Activated CD4-positive, alpha-beta memory T cell treated with anti-CD3 and anti-CD28 coated beads for 36 hours (primary cell): ENCODE results near the gene KCTD10. TPM values are rescaled to one million over a fixed set of nuclear protein-coding genes. Genes with fewer than 3 reads are reported as not detected.

ENCODE experiments used
- CTCF ChIA-PET: fragments of 350-600 bp; sonication (Branson Sonifier 250); formaldehyde crosslinking; loops from one replicate; lab custom pipeline; 2021; ENCODE audit warnings: antibody characterized with exemption, inconsistent platforms; lab: Charles Lee
- POLR2A ChIA-PET: fragments of 350-600 bp; sonication (Branson Sonifier 250); formaldehyde crosslinking; loops from one replicate; lab custom pipeline; 2021; ENCODE audit warnings: antibody characterized with exemption; lab: Charles Lee
- DNase-seq: peaks from one replicate; pipeline ENCODE4 v3.0.0-alpha.2; 2020
- H3K27ac Mint-ChIP-seq: one replicate; pipeline ENCODE4 v1.8.0; 2021; ENCODE audit warnings: mixed read lengths
- H3K27me3 Mint-ChIP-seq: one replicate; pipeline ENCODE4 v1.8.0; 2021; ENCODE audit warnings: mixed read lengths
- H3K36me3 Mint-ChIP-seq: one replicate; pipeline ENCODE4 v1.8.0; 2021; ENCODE audit warnings: mixed read lengths
- H3K4me1 Mint-ChIP-seq: one replicate; pipeline ENCODE4 v1.8.0; 2021; ENCODE audit warnings: low read depth, mixed read lengths
- H3K4me3 Mint-ChIP-seq: one replicate; pipeline ENCODE4 v1.8.0; 2021; ENCODE audit warnings: mild to moderate bottlenecking, mixed read lengths
- H3K9me3 Mint-ChIP-seq: one replicate; pipeline ENCODE4 v1.8.0; 2021; ENCODE audit warnings: mixed read lengths
- intact Hi-C: fragments of 100-400 bp; cut with micrococcal nuclease; formaldehyde crosslinking; loops from one replicate; pipeline ENCODE4 v1.15.1; 2023
- total RNA-seq, 2 experiments: library from RNA; stranded (reverse); gene quantifications; one replicate each; pipeline ENCODE4 v1.2.3, GENCODE V29; 2021

KCTD10 gene
- 10 to 100 TPM; 36.2 to 40.3 TPM for total RNA-seq

DNA sequence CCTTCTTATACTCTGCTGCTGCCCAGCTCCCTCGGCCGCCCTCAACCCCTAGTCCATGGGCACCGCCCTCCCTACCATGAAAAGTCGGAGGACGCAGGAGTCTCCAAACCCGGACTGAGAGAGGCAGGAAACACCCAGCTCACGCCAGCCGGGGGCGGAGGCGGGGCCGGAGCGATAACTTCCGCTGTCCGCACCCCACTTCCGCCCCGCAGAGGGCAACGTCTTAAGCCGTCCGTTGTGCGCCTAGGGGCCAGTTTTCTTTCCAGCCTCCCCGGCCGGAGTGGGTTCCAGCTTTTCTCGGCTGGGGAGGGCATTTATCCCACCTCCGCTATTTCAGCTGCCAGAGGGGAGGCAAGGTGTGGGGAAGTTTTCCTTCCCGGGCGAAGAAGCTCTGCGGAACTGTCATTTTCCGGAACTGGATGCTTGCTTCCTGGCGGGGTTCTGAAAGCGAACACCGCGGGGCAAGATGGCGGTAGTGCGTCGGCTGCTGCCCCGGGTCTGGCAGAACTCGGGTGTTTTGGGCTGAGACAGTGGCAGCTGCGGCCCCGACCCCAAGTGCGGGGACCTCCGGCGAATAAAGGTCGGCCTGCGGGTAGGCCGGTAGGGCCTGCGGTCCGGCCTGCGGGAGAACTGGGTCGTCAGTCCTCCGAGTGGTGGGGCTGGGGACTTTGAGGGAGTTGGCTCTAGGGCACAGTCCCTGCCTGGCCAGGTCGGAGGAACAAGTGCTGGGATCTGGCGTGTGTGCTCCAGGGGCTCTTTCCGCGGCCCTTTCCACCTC, at the start of gene KCTD10, which contains the start of gene UBE3B:
TSS of gene KCTD10 (minus strand) at position 116 of the 778 bp plus-strand sequence. CDS start at position 78, 38 bp downstream.
TSS of gene UBE3B (plus strand) at position 450 of the 778 bp plus-strand sequence. CDS start 5,918 bp downstream, outside the sequence.
- peaks cover 35% of the 10 kb centered on the region for H3K4me1 Mint-ChIP-seq
- ChIA-PET POLR2A (interaction anchor here (1.4 kb wide), 1 partner anchor 96 kb away, joined by 10 read pairs; the partner anchor contains the start of genes MMAB and MVK), CTCF (interaction anchor here (0.8 to 2.0 kb wide), 3 partner anchors 44 to 49 kb away, joined by 3 to 7 read pairs (median 4); no protein-coding TSS in a partner anchor)

GRCh38 chr12:109525279-109525585, 48.1 kb upstream of the KCTD10 start:
- ChIA-PET CTCF (interaction anchor here (1.1 to 1.3 kb wide), 2 partner anchors 72 to 250 kb away, joined by 3 read pairs; no protein-coding TSS in a partner anchor), POLR2A (no interaction called here)
- H3K4me3 Mint-ChIP-seq = no peak overlapping the region
- no peak for DNase-seq
- H3K27me3 Mint-ChIP-seq = no peaks in the 10 kb centered on the region
- peaks cover 14% of the 10 kb centered on the region for H3K36me3 Mint-ChIP-seq
- intact Hi-C loops = no loop called here
- H3K9me3 Mint-ChIP-seq = no peaks in the 10 kb centered on the region
- no peak overlapping the region for H3K27ac Mint-ChIP-seq
- H3K4me1 Mint-ChIP-seq = no peaks in the 10 kb centered on the region

More for the DNA sequence above, at the start of gene KCTD10, which contains the start of gene UBE3B:
- intact Hi-C loops = loop anchor here (1.0 to 2.0 kb wide), 4 partner anchors 15 to 236 kb away; partner anchors contain the start of genes FAM222A, MMAB and MVK
- Mint-ChIP-seq H3K27ac (peak within 1 kb of the TSS; percentile 98), H3K27me3 (no peaks in the 10 kb centered on the region), H3K9me3 (no peaks in the 10 kb centered on the region), H3K4me3 (peak within 1 kb of the TSS; percentile 91), H3K36me3 (peaks cover 3% of the 10 kb centered on the region)
- peak; percentile 90 for DNase-seq

DNA sequence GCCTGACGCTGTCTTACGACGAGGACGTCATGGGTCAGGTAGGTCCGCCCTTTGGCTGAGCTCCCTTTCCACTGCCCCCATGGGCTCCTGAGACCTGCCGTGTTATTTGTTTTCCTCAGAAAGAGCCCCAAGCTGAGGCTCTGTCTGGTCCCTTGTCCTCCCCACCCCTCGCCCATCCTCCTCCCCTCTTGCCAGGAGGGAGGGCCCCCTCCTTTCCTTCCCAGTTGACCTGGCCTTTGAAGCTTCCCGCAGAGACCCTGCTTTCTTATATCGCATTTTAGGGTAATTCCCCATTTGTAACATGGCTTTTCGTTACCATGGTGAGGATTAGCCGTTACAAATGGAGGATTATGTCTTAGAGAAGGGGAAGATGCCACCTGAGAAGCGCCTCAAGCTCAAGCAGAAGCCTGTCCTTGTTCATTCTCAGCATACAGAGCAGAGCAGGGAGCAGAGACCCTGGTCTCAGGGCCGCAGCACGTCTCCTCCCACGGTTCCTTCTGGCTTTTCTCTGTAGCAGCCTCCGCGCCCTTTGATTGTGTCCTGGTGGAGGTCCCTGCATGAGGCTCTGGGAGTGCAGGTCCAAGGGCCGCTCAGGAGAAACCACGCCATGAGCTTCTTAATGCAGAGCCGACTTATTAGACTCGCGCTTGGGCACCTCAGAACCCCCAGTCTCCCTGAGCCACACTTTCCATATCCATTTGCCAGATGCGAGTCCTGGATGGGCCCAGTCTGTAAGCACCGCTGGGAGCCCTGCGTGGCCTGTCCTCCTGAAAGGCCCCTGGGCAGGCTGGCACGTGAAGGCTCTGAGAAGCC, 47.6 kb upstream of the KCTD10 start:
- Mint-ChIP-seq H3K27me3 (no peaks in the 10 kb centered on the region), H3K4me1 (no peaks in the 10 kb centered on the region), H3K36me3 (peaks cover 16% of the 10 kb centered on the region), H3K9me3 (no peaks in the 10 kb centered on the region), H3K27ac (no peak overlapping the region), H3K4me3 (no peak overlapping the region)
- ChIA-PET POLR2A (interaction anchor here (0.6 kb wide), 1 partner anchor 69 kb away, joined by 5 read pairs; no protein-coding TSS in a partner anchor), CTCF (interaction anchor here (0.6 to 1.3 kb wide), 4 partner anchors 9 to 251 kb away, joined by 3 read pairs; no protein-coding TSS in a partner anchor)
- intact Hi-C loops = no loop called here
- no peak for DNase-seq

- CTCF ChIA-PET = interaction anchor here (0.9 to 1.0 kb wide), 2 partner anchors 8 to 50 kb away, joined by 3 read pairs; no protein-coding TSS in a partner anchor
- POLR2A ChIA-PET = no interaction called here
- H3K4me3 Mint-ChIP-seq = no peak overlapping the region
- H3K36me3 Mint-ChIP-seq = peaks cover 24% of the 10 kb centered on the region
- intact Hi-C loops = no loop called here
- H3K4me1 Mint-ChIP-seq = no peaks in the 10 kb centered on the region
- no peaks in the 10 kb centered on the region for H3K27me3 Mint-ChIP-seq
- no peak for DNase-seq
- no peak overlapping the region for H3K27ac Mint-ChIP-seq
- H3K9me3 Mint-ChIP-seq = no peaks in the 10 kb centered on the region
These were observed 46.4 kb upstream of the KCTD10 start for GRCh38 chr12:109523504-109523903.

DNA sequence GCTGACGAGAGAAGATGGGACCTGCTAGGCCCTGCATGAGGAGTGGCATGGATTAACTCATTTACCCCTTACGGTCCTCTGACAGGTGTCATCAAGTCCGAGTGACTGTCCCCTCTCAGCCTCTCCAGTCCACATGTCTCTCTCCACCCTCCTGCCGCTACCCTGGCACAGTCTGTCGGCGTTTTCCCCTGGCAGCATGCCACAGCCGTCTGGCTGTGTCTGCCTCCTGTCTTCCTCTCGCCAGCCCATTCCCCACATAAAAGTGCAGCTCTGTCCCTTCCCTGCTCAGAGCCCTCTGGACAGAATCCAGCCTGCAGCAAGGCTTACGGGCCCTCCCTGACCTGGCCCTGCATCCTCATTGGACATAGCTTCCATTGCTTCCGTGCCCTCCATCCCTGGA, 46.0 kb upstream of the KCTD10 start:
- no peak for DNase-seq
- POLR2A ChIA-PET = no interaction called here
- Mint-ChIP-seq H3K4me3 (no peak overlapping the region), H3K27me3 (no peaks in the 10 kb centered on the region), H3K36me3 (peaks cover 28% of the 10 kb centered on the region), H3K9me3 (no peaks in the 10 kb centered on the region), H3K27ac (no peak overlapping the region), H3K4me1 (no peaks in the 10 kb centered on the region)
- CTCF ChIA-PET = interaction anchor here (0.9 kb wide), 1 partner anchor 50 kb away, joined by 3 read pairs; no protein-coding TSS in a partner anchor
- intact Hi-C loops = no loop called here

- POLR2A ChIA-PET = no interaction called here
- Mint-ChIP-seq H3K9me3 (no peaks in the 10 kb centered on the region), H3K36me3 (peaks cover 37% of the 10 kb centered on the region), H3K4me3 (no peak overlapping the region), H3K27ac (no peak overlapping the region), H3K4me1 (no peaks in the 10 kb centered on the region), H3K27me3 (no peaks in the 10 kb centered on the region)
- intact Hi-C loops = no loop called here
- CTCF ChIA-PET = interaction anchor here (7.3 kb wide), 1 partner anchor 252 kb away, joined by 67 read pairs; no protein-coding TSS in a partner anchor
- DNase-seq = no peak
These were observed 44.7 kb upstream of the KCTD10 start for GRCh38 chr12:109521831-109522230.

- no peak for DNase-seq
- no peaks in the 10 kb centered on the region for H3K9me3 Mint-ChIP-seq
- H3K4me1 Mint-ChIP-seq = no peaks in the 10 kb centered on the region
- H3K27ac Mint-ChIP-seq = no peak overlapping the region
- intact Hi-C loops = no loop called here
- ChIA-PET POLR2A (no interaction called here), CTCF (interaction anchor here (0.6 to 7.3 kb wide), 10 partner anchors 10 to 902 kb away, joined by 3 to 67 read pairs (median 6); partner anchors contain the start of genes MMAB and MVK)
- no peak overlapping the region for H3K4me3 Mint-ChIP-seq
- no peaks in the 10 kb centered on the region for H3K27me3 Mint-ChIP-seq
- peaks cover 44% of the 10 kb centered on the region for H3K36me3 Mint-ChIP-seq
These were observed 42.7 kb upstream of the KCTD10 start for GRCh38 chr12:109519787-109520186.

DNA sequence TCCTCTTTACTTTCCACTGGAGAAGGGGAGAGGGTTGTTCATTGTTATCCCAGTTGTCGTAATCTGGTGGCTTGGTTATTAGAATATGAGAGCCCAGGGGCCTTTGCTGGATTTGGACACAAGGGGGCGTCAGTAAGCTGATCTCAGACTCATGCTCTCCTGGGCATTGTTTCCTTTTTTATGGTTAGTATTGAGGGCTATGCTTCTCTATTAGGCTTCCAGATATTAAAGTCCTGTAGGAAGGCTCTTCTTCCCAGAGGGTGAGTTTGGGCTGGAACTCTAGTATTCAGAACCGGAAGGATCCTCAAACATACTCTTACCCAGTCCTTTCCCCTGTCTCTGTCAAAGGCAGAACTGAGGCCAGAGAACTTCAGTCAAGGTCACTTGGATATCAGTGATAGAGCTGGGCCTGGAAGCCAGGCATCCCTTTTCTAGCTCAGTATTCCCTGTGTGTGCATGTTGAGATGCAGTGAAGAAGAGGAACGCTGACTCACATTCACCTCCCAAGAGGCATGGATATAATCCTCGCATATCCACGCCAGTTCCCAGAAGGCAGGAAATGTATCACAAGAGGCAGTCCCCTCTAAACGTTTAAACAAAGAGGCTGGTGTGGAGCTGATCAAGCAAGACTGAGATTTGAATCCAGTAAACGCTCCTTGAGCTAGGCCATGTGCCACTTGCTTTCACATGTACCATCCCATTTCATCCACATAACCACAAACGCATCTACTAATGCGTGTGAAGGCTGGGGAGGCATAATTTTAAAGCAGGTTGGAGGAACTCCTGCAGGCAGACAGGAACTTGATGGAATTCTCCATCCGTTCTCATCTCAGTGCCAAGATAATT, 41.9 kb upstream of the KCTD10 start:
- H3K36me3 Mint-ChIP-seq = peaks cover 48% of the 10 kb centered on the region
- no peak overlapping the region for H3K27ac Mint-ChIP-seq
- no peak overlapping the region for H3K4me3 Mint-ChIP-seq
- ChIA-PET POLR2A (no interaction called here), CTCF (interaction anchor here (0.6 to 7.3 kb wide), 13 partner anchors 10 to 326 kb away, joined by 3 to 67 read pairs (median 5); partner anchors contain the start of genes MMAB and MVK)
- no peaks in the 10 kb centered on the region for H3K27me3 Mint-ChIP-seq
- intact Hi-C loops = loop anchor here (1.0 kb wide), 1 partner anchor 256 kb away; no protein-coding TSS in a partner anchor
- no peaks in the 10 kb centered on the region for H3K9me3 Mint-ChIP-seq
- no peaks in the 10 kb centered on the region for H3K4me1 Mint-ChIP-seq
- DNase-seq = peak; percentile 60

GRCh38 chr12:109517619-109518018, 40.5 kb upstream of the KCTD10 start:
- Mint-ChIP-seq H3K9me3 (no peaks in the 10 kb centered on the region), H3K4me1 (no peaks in the 10 kb centered on the region), H3K27me3 (no peaks in the 10 kb centered on the region), H3K27ac (no peak overlapping the region), H3K36me3 (peaks cover 49% of the 10 kb centered on the region), H3K4me3 (no peak overlapping the region)
- no peak for DNase-seq
- intact Hi-C loops = loop anchor here (1.0 kb wide), 1 partner anchor 258 kb away; no protein-coding TSS in a partner anchor
- POLR2A ChIA-PET = no interaction called here
- CTCF ChIA-PET = interaction anchor here (0.8 to 7.3 kb wide), 5 partner anchors 9 to 328 kb away, joined by 3 to 67 read pairs (median 8); no protein-coding TSS in a partner anchor

GRCh38 chr12:109513977-109514376, 36.9 kb upstream of the KCTD10 start:
- Mint-ChIP-seq H3K4me3 (no peak overlapping the region), H3K4me1 (no peaks in the 10 kb centered on the region), H3K27ac (no peak overlapping the region), H3K36me3 (peaks cover 45% of the 10 kb centered on the region), H3K9me3 (no peaks in the 10 kb centered on the region), H3K27me3 (no peaks in the 10 kb centered on the region)
- ChIA-PET CTCF (interaction anchor here (0.6 kb wide), 1 partner anchor 10 kb away, joined by 3 read pairs; no protein-coding TSS in a partner anchor), POLR2A (no interaction called here)
- no peak for DNase-seq
- intact Hi-C loops = no loop called here

DNA sequence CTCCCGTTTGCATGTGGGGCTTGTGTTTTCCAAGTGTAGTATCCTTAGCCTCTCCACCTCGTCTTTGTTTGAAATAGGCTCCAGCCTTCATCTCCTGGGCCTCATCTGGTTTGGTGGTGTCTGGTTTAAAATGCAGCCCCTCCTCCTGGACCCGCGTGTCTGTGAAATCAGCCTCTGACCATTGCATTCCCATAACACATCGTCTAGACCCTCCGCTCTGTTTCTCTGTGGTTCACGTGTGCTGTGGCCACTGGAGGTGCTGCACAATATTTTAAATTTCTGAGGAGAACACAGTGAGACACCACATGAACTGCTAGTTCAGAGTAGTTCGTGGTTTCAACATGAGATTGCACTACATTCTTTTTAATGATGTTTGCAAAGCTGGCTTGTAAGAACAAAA, 36.0 kb upstream of the KCTD10 start:
- no peak overlapping the region for H3K4me3 Mint-ChIP-seq
- intact Hi-C loops = no loop called here
- CTCF ChIA-PET = no interaction called here
- no peaks in the 10 kb centered on the region for H3K27me3 Mint-ChIP-seq
- H3K9me3 Mint-ChIP-seq = no peaks in the 10 kb centered on the region
- peaks cover 36% of the 10 kb centered on the region for H3K36me3 Mint-ChIP-seq
- POLR2A ChIA-PET = no interaction called here
- H3K4me1 Mint-ChIP-seq = no peaks in the 10 kb centered on the region
- no peak for DNase-seq
- no peak overlapping the region for H3K27ac Mint-ChIP-seq
